WTC11 (cell line): ENCODE results near the gene STAT3. TPM values are rescaled to one million over a fixed set of nuclear protein-coding genes. Genes with fewer than 3 reads are reported as not detected.

ENCODE experiments used
- ATAC-seq: fragments of 200-7000 bp; cut with Tn5 transposase; 2 replicates; pipeline ENCODE4 v1.10.0; 2021; ENCODE audit warnings: mild to moderate bottlenecking, moderate library complexity
- CTCF ChIA-PET: fragments of 300-600 bp; sonication (Branson Sonifier 250); formaldehyde crosslinking; loops from one replicate; lab custom pipeline; 2021; ENCODE audit warnings: antibody characterized with exemption; lab: Charles Lee
- POLR2A ChIA-PET: fragments of 350-600 bp; sonication (Branson Sonifier 250); formaldehyde crosslinking; loops from one replicate; lab custom pipeline; 2021; ENCODE audit warnings: antibody characterized with exemption; lab: Charles Lee
- DNase-seq: peaks from one replicate; pipeline ENCODE4 v3.0.0; 2021; ENCODE audit warnings: low spot score
- H3K27ac Mint-ChIP-seq: 2 replicates; pipeline ENCODE4 v1.8.0; 2021; ENCODE audit warnings: mixed read lengths
- H3K27me3 Mint-ChIP-seq: 2 replicates; pipeline ENCODE4 v1.8.0; 2021; ENCODE audit warnings: low read depth, mild to moderate bottlenecking, moderate library complexity, mixed read lengths
- H3K36me3 Mint-ChIP-seq: 2 replicates; pipeline ENCODE4 v1.8.0; 2021; ENCODE audit warnings: mixed read lengths
- H3K4me1 Mint-ChIP-seq: 2 replicates; pipeline ENCODE4 v1.8.0; 2022; ENCODE audit warnings: mixed read lengths
- H3K4me3 Mint-ChIP-seq: 2 replicates; pipeline ENCODE4 v1.8.0; 2021; ENCODE audit warnings: mild to moderate bottlenecking, moderate library complexity, mixed read lengths
- H3K9me3 Mint-ChIP-seq: 2 replicates; pipeline ENCODE4 v1.8.0; 2021; ENCODE audit warnings: mixed read lengths
- CREM ChIP-seq: sonication (generic); formaldehyde crosslinking; IDR thresholded peaks from 2 replicates; pipeline ENCODE4 v1.8.1; 2022; ENCODE audit warnings: mild to moderate bottlenecking, missing genetic modification reagents, moderate library complexity
- CTCF ChIP-seq: fragments of 200-600 bp; IDR thresholded peaks from 2 replicates; pipeline ENCODE4 v1.8.0; 2022; ENCODE audit warnings: antibody characterized with exemption
- E2F5 ChIP-seq: sonication (generic); formaldehyde crosslinking; IDR thresholded peaks from 2 replicates; pipeline ENCODE4 v1.8.1; 2022; ENCODE audit warnings: mild to moderate bottlenecking, moderate library complexity, missing genetic modification reagents
- EMX1 ChIP-seq: fragments of 250-450 bp; sonication (Bioruptor Pico); IDR thresholded peaks from 2 replicates; pipeline ENCODE4 v1.8.0; 2021; ENCODE audit warnings: mild to moderate bottlenecking
- GABPB1 ChIP-seq: sonication (generic); formaldehyde crosslinking; IDR thresholded peaks from 2 replicates; pipeline ENCODE4 v1.8.1; 2023; ENCODE audit warnings: mild to moderate bottlenecking, missing genetic modification reagents
- GRHL2 ChIP-seq: fragments of 250-450 bp; sonication (Bioruptor Pico); IDR thresholded peaks from 2 replicates; pipeline ENCODE4 v1.8.0; 2022; ENCODE audit warnings: mild to moderate bottlenecking, moderate library complexity; ENCODE audit not compliant: insufficient replicate concordance, severe bottlenecking
- GTF2I ChIP-seq: fragments of 250-450 bp; sonication (Bioruptor Pico); conservative IDR thresholded peaks from 2 replicates; pipeline ENCODE4 v1.4.0; 2021; ENCODE audit warnings: mild to moderate bottlenecking
- IRF1 ChIP-seq: sonication (generic); formaldehyde crosslinking; IDR thresholded peaks from 2 replicates; pipeline ENCODE4 v1.8.0; 2023; ENCODE audit warnings: missing genetic modification reagents
- IRF2 ChIP-seq: sonication (generic); formaldehyde crosslinking; IDR thresholded peaks from 2 replicates; pipeline ENCODE4 v1.8.0; 2022; ENCODE audit warnings: low read depth, missing genetic modification reagents, borderline replicate concordance
- JAZF1 ChIP-seq: fragments of 250-450 bp; sonication (Bioruptor Pico); IDR thresholded peaks from 2 replicates; pipeline ENCODE4 v1.9.0; 2021; ENCODE audit warnings: moderate library complexity, mild to moderate bottlenecking, inconsistent platforms
- MAX ChIP-seq: sonication (generic); formaldehyde crosslinking; IDR thresholded peaks from 2 replicates; pipeline ENCODE4 v1.8.0; 2022; ENCODE audit warnings: mild to moderate bottlenecking, missing genetic modification reagents
- NFATC4 ChIP-seq: fragments of 250-450 bp; sonication (Bioruptor Pico); IDR thresholded peaks from 2 replicates; pipeline ENCODE4 v1.9.0; 2021; ENCODE audit warnings: mild to moderate bottlenecking
- SMAD4 ChIP-seq: sonication (generic); formaldehyde crosslinking; IDR thresholded peaks from 2 replicates; pipeline ENCODE4 v1.8.0; 2022; ENCODE audit warnings: mild to moderate bottlenecking, missing genetic modification reagents
- ZBTB21 ChIP-seq: sonication (generic); formaldehyde crosslinking; IDR thresholded peaks from 2 replicates; pipeline ENCODE4 v1.8.1; 2023; ENCODE audit warnings: mild to moderate bottlenecking, missing genetic modification reagents, borderline replicate concordance
- ZNF138 ChIP-seq: sonication (generic); formaldehyde crosslinking; conservative IDR thresholded peaks from 2 replicates; pipeline ENCODE4 v1.8.1; 2022; ENCODE audit warnings: mild to moderate bottlenecking, moderate library complexity, missing genetic modification reagents
- ZNF232 ChIP-seq: sonication (generic); formaldehyde crosslinking; IDR thresholded peaks from 2 replicates; pipeline ENCODE4 v1.8.0; 2022; ENCODE audit warnings: mild to moderate bottlenecking, missing genetic modification reagents
- ZNF263 ChIP-seq: sonication (generic); formaldehyde crosslinking; IDR thresholded peaks from 2 replicates; pipeline ENCODE4 v1.8.1; 2022; ENCODE audit warnings: low read depth, mild to moderate bottlenecking, moderate library complexity, missing genetic modification reagents
- ZNF317 ChIP-seq: sonication (generic); formaldehyde crosslinking; IDR thresholded peaks from 2 replicates; pipeline ENCODE4 v1.8.1; 2023; ENCODE audit warnings: low read depth, mild to moderate bottlenecking, moderate library complexity, missing genetic modification reagents, borderline replicate concordance
- ZNF396 ChIP-seq: fragments of 250-450 bp; sonication (Bioruptor Pico); IDR thresholded peaks from 2 replicates; pipeline ENCODE4 v1.8.0; 2021; ENCODE audit warnings: mild to moderate bottlenecking, moderate library complexity, borderline replicate concordance
- ZNF416 ChIP-seq: fragments of 250-450 bp; sonication (Bioruptor Pico); IDR thresholded peaks from 2 replicates; pipeline ENCODE4 v1.9.0; 2021; ENCODE audit warnings: mild to moderate bottlenecking, inconsistent platforms
- ZNF512 ChIP-seq: sonication (generic); formaldehyde crosslinking; IDR thresholded peaks from 2 replicates; pipeline ENCODE4 v1.8.1; 2022; ENCODE audit warnings: missing genetic modification reagents, borderline replicate concordance
- total RNA-seq: library from RNA; stranded (reverse); gene quantifications from 3 replicates; pipeline ENCODE4 v1.2.3, GENCODE V29; 2021

STAT3 gene
- total RNA-seq, 1 experiment from 2014 or later: 98.0 TPM

GRCh38 chr17:42429726-42430447, 41.6 kb upstream of the STAT3 start:
- POLR2A ChIA-PET: no interaction called here

GRCh38 chr17:42428141-42428944, 40.1 kb upstream of the STAT3 start:
- H3K27ac Mint-ChIP-seq: peak overlapping the region; percentile 92
- peaks cover 24% of the 10 kb centered on the region for H3K27me3 Mint-ChIP-seq
- H3K36me3 Mint-ChIP-seq: no peaks in the 10 kb centered on the region
- peak; percentile 59 for DNase-seq
- no peak for TF ChIP-seq MAX (CRISPR knock-in tag)
- TF ChIP-seq CTCF: peak; percentile 50; the same call in 1 of the 2 replicates
- TF ChIP-seq ZNF416 (CRISPR knock-in tag): no peak
- TF ChIP-seq GABPB1 (CRISPR knock-in tag): 0 out of 2 replicates have a peak, but pooled peaks have one; percentile 15
- H3K4me3 Mint-ChIP-seq: no peak overlapping the region
- H3K4me1 Mint-ChIP-seq: peaks cover 25% of the 10 kb centered on the region
- ChIA-PET CTCF (interaction anchor here (0.6 to 2.3 kb wide), 29 partner anchors 8 to 308 kb away, joined by 3 to 12 read pairs (median 3); partner anchors contain the start of gene STAT3), POLR2A (no interaction called here)
- peak; percentile 83 for ATAC-seq
- H3K9me3 Mint-ChIP-seq: no peaks in the 10 kb centered on the region

More at GRCh38 chr17:42429726-42430447, 41.6 kb upstream of the STAT3 start:
- TF ChIP-seq CREM (CRISPR knock-in tag) (no peak), ZNF317 (no peak), SMAD4 (no peak), IRF2 (CRISPR knock-in tag) (no peak), ZNF512 (CRISPR knock-in tag) (no peak), GTF2I (CRISPR knock-in tag) (no peak), ZBTB21 (no peak), EMX1 (CRISPR knock-in tag) (no peak), JAZF1 (no peak), E2F5 (CRISPR knock-in tag) (no peak), GRHL2 (CRISPR knock-in tag) (no peak), ZNF138 (CRISPR knock-in tag) (no peak), NFATC4 (CRISPR knock-in tag) (no peak), IRF1 (CRISPR knock-in tag) (no peak), MAX (CRISPR knock-in tag) (no peak), ZNF232 (no peak), ZNF396 (CRISPR knock-in tag) (no peak), ZNF263 (CRISPR knock-in tag) (no peak)
- TF ChIP-seq, all 79 proteins: peak for 0
- H3K9me3 Mint-ChIP-seq: no peaks in the 10 kb centered on the region
- H3K4me1 Mint-ChIP-seq: peaks cover 18% of the 10 kb centered on the region
- H3K27ac Mint-ChIP-seq: no peak overlapping the region
- H3K4me3 Mint-ChIP-seq: no peak overlapping the region
- CTCF ChIA-PET: interaction anchor here (0.6 to 2.4 kb wide), 10 partner anchors 9 to 101 kb away, joined by 3 to 12 read pairs (median 5); no protein-coding TSS in a partner anchor
- no peaks in the 10 kb centered on the region for H3K36me3 Mint-ChIP-seq
- ATAC-seq (no peak), DNase-seq (no peak)
- H3K27me3 Mint-ChIP-seq: peaks cover 9% of the 10 kb centered on the region
